Measurements from ENCODE around the gene TAF4B.

- no peak for TF ChIP-seq POLR2AphosphoS5 (IDR thresholded peaks at IDR 0.05)
- no peak for TF ChIP-seq POLR2A (IDR thresholded peaks at IDR 0.05)
- peak; percentile 60 to 79 (median 70) for TF ChIP-seq CTCF (IDR thresholded peaks at IDR 0.05)
- no peak for TF ChIP-seq EP300 (IDR thresholded peaks at IDR 0.05; ENCODE audit: low read depth)
Observed at GRCh38 chr18:26383454-26384270, 157.4 kb downstream of the TAF4B start.

All from transverse colon (tissue), 4 donors.